ENCODE results near the gene EXOC1.

DNA sequence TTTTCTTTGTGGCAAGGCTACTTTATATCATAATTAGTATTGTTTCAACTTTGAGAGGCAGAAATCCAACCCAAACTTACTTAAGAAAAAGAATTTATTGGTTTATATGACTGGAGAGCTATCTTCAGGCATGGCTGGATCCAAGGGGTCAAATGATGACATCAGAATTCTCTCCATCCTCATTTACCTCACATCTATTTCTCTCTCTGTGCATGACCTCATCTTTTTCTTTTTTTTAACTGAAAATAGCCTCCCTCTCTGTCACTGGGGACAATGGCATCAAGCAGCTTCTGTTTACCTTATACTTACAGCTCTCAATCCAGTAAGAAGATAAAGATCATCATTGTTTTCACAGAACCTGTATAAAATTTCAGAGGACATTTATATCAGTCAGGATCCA is 45.9 kb upstream of the EXOC1 start:
- TF ChIP-seq, protein P1, sequence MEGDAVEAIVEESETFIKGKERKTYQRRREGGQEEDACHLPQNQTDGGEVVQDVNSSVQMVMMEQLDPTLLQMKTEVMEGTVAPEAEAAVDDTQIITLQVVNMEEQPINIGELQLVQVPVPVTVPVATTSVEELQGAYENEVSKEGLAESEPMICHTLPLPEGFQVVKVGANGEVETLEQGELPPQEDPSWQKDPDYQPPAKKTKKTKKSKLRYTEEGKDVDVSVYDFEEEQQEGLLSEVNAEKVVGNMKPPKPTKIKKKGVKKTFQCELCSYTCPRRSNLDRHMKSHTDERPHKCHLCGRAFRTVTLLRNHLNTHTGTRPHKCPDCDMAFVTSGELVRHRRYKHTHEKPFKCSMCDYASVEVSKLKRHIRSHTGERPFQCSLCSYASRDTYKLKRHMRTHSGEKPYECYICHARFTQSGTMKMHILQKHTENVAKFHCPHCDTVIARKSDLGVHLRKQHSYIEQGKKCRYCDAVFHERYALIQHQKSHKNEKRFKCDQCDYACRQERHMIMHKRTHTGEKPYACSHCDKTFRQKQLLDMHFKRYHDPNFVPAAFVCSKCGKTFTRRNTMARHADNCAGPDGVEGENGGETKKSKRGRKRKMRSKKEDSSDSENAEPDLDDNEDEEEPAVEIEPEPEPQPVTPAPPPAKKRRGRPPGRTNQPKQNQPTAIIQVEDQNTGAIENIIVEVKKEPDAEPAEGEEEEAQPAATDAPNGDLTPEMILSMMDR (IDR thresholded peaks at IDR 0.05 in 4 of 5, conservative IDR thresholded peaks at IDR 0.05 in 1 of 5): no peak
- no peak for TF ChIP-seq POLR2A (IDR thresholded peaks at IDR 0.05)
